HUES64 (cell line): Measurements from ENCODE around the gene ILDR1.
A peak's percentile ranks its signal among the peaks of the same experiment; 100 is the strongest.
"Not testable (repeated sequence)": the region's sequence is repeated elsewhere in the genome, so short reads cannot be mapped to it uniquely, and the experiment has no call there.

Source experiments
- H3K27ac ChIP-seq: 2 replicates; pipeline ENCODE4 v1.7.0; 2013; ENCODE audit warnings: low read depth, low read length, inconsistent platforms
- H3K27me3 ChIP-seq: 2 replicates; pipeline ENCODE4 v1.6.1; 2013; ENCODE audit warnings: mild to moderate bottlenecking, low read length; ENCODE audit not compliant: insufficient read depth
- H3K36me3 ChIP-seq: 2 replicates; pipeline ENCODE4 v1.6.1; 2013; ENCODE audit warnings: mild to moderate bottlenecking, low read length; ENCODE audit not compliant: insufficient read depth
- H3K4me1 ChIP-seq: 2 replicates; pipeline ENCODE4 v1.6.1; 2013; ENCODE audit warnings: mild to moderate bottlenecking, low read length, moderate library complexity; ENCODE audit not compliant: insufficient read depth
- H3K4me3 ChIP-seq: 2 replicates; pipeline ENCODE4 v1.5.1; 2013; ENCODE audit warnings: mild to moderate bottlenecking, low read length, moderate library complexity
- H3K9ac ChIP-seq: 2 replicates; pipeline ENCODE4 v1.6.1; 2013; ENCODE audit warnings: mild to moderate bottlenecking, low read depth, low read length
- H3K9me3 ChIP-seq: 2 replicates; pipeline ENCODE4 v1.6.1; 2013; ENCODE audit warnings: low read depth, low read length; ENCODE audit not compliant: insufficient read depth
- WGBS: fragments of 150-250, 120-280 bp; methylation state at CpG from one replicate; pipeline ENCODE4 v1.1.7; 2013; ENCODE audit warnings: missing lambda C conversion rate; 5-methylcytosine and 5-hydroxymethylcytosine counted together

Gene ILDR1

DNA sequence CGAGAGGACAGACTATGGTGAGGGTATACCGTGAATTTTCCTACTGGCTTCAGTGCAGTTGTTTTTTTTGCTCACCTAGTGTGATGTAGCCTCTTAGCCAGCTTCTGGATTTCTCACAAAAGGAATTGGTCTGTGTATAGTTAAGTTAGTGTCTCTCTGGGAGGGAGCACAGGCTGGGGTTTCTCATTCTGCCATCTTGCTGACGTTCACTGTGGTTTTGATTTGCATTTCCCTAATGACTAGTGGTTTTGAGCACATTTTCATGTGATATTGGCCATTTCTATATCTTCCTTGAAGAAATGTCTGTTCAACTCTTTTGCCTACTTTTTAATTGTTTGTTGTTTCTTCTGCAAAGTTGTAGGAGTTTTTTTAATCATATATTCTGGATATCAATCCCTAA, 30.9 kb upstream of the ILDR1 start:
- Histone ChIP-seq H3K4me1 (peaks cover 8% of the 10 kb centered on the region; the same call in 1 of the 2 replicates), H3K4me3 (no peak overlapping the region), H3K9me3 (0 out of 2 replicates have a peak, but pooled peaks cover 3% of the 10 kb centered on the region), H3K9ac (no peak overlapping the region), H3K27ac (no peak overlapping the region), H3K27me3 (no peaks in the 10 kb centered on the region), H3K36me3 (no peaks in the 10 kb centered on the region)
- 88% methylated on average over 3 of the region's 3 CpGs for WGBS

DNA sequence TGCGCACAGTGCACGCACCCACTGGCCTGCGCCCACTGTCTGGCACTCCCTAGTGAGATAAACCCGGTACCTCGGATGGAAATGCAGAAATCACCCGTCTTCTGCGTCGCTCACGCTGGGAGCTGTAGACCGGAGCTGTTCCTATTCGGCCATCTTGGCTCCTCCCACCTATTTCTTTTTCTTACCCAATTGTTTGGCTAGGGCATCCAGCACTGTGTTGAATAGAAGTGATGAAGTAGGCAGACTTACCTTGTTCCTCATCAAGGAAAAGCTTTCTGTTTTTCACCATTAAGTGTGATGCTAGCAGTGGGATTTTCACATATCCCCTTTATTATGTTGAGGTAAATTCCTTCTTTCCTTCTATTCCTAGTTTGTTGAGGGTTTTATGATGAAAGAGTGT, 25.7 kb upstream of the ILDR1 start:
- H3K4me3 ChIP-seq, H3K27ac ChIP-seq, H3K9me3 ChIP-seq, H3K4me1 ChIP-seq, H3K36me3 ChIP-seq, H3K9ac ChIP-seq, H3K27me3 ChIP-seq: not testable (repeated sequence)
- 92% methylated on average over 11 of the region's 11 CpGs for WGBS

DNA sequence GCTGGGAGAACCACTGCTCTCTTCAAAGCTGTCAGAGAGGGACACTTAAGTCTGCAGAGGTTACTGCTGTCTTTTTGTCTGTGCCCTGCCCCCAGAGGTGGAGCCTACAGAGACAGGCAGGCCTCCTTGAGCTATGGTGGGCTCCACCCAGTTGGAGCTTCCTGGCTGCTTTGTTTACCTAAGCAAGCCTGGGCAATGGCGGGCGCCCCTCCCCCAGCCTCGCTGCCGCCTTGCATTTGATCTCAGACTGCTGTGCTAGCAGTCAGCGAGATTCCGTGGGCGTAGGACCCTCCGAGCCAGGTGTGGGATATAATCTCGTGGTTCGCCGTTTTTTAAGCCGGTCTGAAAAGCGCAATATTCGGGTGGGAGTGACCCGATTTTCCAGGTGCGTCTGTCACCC, 25.2 kb upstream of the ILDR1 start:
- not testable (repeated sequence) for H3K4me1 ChIP-seq, H3K27ac ChIP-seq, H3K9me3 ChIP-seq, H3K9ac ChIP-seq, H3K27me3 ChIP-seq, H3K36me3 ChIP-seq, H3K4me3 ChIP-seq
- WGBS, result 31% methylated on average over 5 of the region's 16 CpGs

DNA sequence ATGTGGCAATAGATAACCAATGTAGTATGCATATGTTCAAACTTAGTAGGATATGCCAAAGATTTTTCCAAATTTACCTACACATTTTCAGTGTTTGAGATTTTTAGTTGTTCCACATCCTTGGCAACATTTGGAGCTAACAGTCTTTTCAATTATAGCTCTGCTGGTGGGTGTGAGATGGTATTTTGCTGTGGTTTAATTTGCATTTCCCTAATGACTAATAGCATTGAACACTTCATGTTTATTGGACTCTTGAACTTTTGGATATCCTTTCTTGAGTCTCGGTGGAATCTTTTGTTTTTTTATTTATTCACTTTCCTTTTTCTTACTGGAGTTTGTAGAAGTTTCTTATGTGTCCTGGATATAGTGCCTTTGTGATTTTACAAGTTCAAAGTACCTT, 11.0 kb upstream of the ILDR1 start:
- H3K9ac ChIP-seq, result no peak overlapping the region
- H3K36me3 ChIP-seq, result no peaks in the 10 kb centered on the region
- no peaks in the 10 kb centered on the region for H3K27me3 ChIP-seq
- peaks cover 14% of the 10 kb centered on the region for H3K9me3 ChIP-seq
- no CpG with 5 or more reads among the region's 1 CpG for WGBS
- no peaks in the 10 kb centered on the region for H3K4me1 ChIP-seq
- H3K4me3 ChIP-seq, result no peak overlapping the region
- no peak overlapping the region for H3K27ac ChIP-seq

DNA sequence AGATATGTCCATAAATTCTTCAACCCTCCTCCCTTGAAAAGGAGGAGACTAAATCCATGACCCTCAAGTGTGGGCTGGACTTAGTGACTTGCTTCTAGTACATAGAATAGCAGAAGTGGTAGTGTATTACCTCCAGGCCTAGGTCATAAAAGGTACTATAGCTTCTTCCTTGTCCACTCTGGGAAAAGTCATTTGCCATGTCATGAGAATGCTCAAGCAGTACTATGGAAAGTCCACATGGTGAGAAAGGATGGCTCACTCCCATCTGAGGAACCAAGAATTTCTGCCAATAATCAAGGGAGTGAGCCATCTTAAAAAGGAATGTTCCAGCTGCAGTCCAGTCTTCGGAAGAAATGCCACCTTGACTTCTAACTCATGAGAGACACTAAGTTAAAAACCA, 10.5 kb upstream of the ILDR1 start:
- Histone ChIP-seq H3K4me1 (no peaks in the 10 kb centered on the region), H3K9me3 (peaks cover 11% of the 10 kb centered on the region), H3K36me3 (no peaks in the 10 kb centered on the region), H3K9ac (no peak overlapping the region), H3K27ac (no peak overlapping the region), H3K4me3 (no peak overlapping the region), H3K27me3 (no peaks in the 10 kb centered on the region)
- WGBS, result 100% methylated on average over 1 of the region's 1 CpG

DNA sequence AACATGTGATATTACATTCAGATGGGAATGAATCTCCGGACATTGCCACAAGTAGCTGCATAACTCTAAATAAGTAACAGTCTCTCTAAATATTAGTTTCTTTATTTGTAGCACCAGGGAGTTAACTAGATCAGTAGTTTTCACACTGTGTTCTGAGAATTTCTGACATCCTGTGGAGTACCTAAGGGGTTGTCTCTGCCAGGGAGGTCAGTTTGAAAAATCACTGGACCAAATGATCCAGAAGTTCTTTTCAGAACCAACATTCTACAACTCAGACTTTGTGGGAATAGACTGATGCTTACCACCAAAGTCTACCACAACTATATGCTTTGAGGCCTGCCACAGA, 9.0 kb upstream of the ILDR1 start:
- WGBS, result 100% methylated on average over 1 of the region's 1 CpG
- H3K9me3 ChIP-seq, result no peaks in the 10 kb centered on the region
- H3K27me3 ChIP-seq, result no peaks in the 10 kb centered on the region
- no peaks in the 10 kb centered on the region for H3K36me3 ChIP-seq
- no peaks in the 10 kb centered on the region for H3K4me1 ChIP-seq
- no peak overlapping the region for H3K27ac ChIP-seq
- no peak overlapping the region for H3K4me3 ChIP-seq
- no peak overlapping the region for H3K9ac ChIP-seq

DNA sequence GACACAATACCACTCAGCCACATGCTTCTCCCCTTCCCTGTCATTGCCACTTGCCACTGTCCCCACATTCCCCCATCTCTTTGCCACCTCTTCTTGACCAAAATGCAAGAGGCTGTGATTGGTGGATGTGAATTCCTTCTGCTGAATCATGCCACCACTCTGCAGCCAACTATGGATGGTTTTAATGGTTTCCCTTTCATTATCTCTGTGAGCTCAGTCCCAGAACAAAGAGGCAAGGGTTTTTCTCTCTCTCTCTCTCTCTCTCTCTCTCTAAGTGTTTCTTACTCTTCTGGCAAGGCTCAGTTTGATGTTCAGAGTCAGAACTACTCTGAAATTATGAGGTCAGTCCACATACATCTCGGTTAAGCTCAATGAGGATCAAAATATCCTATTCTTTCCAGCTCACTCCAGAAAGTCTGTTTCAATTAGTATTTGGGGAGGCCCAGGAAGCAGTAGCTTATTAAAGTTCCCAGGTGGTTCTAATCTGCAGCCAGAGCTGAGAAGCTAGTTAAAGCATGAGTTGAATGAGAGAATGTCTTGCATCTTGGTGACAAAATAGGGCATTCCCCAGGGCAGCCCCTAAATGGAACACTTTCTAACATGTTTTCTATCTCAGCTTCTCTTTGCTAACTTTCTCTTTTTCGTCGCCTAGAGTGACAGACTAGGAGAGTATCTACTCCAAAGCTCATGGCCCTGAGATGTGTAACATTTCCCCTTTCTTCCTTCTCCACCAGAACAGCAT, 8.5 kb upstream of the ILDR1 start:
- no peaks in the 10 kb centered on the region for H3K4me1 ChIP-seq
- H3K9ac ChIP-seq, result no peak overlapping the region
- no peak overlapping the region for H3K27ac ChIP-seq
- H3K4me3 ChIP-seq, result no peak overlapping the region
- H3K9me3 ChIP-seq, result no peaks in the 10 kb centered on the region
- H3K36me3 ChIP-seq, result no peaks in the 10 kb centered on the region
- no peaks in the 10 kb centered on the region for H3K27me3 ChIP-seq
- 90% methylated on average over 3 of the region's 3 CpGs for WGBS

DNA sequence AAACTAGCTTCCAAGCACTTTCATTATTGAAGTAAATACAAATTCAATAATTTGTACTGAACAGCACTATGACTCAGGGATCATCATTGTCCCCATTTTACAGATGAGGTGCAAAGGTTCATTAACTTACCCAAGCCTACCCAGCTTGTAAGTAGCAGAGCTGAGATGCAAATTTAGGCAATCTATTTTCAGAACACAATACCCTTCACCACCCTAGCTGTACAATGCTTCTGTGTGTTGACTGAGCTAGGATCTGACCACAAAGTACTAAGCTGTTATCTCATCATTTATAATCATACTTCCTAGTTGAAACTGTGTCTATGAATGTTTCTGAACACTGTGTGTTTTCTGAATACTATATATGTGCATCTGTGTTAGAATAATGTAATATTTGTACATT, 3.2 kb upstream of the ILDR1 start:
- H3K27ac ChIP-seq, result no peak overlapping the region
- H3K9me3 ChIP-seq, result no peaks in the 10 kb centered on the region
- H3K9ac ChIP-seq, result no peak overlapping the region
- no peaks in the 10 kb centered on the region for H3K36me3 ChIP-seq
- H3K4me1 ChIP-seq, result 0 out of 2 replicates have a peak, but pooled peaks cover 7% of the 10 kb centered on the region
- no peak overlapping the region for H3K4me3 ChIP-seq
- H3K27me3 ChIP-seq, result peaks cover 10% of the 10 kb centered on the region

DNA sequence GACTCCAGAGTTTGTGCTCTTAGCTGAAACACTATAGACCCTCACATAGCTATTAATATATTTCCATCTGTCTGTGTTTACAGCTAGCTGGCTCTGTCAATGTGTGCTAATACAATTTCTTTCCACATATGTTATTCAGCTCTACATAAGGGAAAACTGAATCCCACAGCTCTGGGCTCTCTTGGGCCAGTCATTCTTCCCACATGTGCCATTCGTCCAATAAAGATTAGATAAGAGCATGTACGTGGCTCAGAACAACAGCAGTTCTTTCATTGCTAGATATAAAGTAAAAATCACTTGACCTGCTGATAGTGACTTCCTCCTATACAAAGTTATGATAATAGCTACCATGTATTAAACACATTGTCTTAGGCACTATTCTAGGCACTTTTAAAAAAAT, 2.8 kb upstream of the ILDR1 start:
- Histone ChIP-seq H3K4me3 (no peak overlapping the region), H3K27ac (no peak overlapping the region), H3K27me3 (peaks cover 10% of the 10 kb centered on the region), H3K36me3 (no peaks in the 10 kb centered on the region), H3K9ac (no peak overlapping the region), H3K4me1 (0 out of 2 replicates have a peak, but pooled peaks cover 7% of the 10 kb centered on the region), H3K9me3 (no peaks in the 10 kb centered on the region)
- WGBS, result 89% methylated on average over 2 of the region's 2 CpGs

DNA sequence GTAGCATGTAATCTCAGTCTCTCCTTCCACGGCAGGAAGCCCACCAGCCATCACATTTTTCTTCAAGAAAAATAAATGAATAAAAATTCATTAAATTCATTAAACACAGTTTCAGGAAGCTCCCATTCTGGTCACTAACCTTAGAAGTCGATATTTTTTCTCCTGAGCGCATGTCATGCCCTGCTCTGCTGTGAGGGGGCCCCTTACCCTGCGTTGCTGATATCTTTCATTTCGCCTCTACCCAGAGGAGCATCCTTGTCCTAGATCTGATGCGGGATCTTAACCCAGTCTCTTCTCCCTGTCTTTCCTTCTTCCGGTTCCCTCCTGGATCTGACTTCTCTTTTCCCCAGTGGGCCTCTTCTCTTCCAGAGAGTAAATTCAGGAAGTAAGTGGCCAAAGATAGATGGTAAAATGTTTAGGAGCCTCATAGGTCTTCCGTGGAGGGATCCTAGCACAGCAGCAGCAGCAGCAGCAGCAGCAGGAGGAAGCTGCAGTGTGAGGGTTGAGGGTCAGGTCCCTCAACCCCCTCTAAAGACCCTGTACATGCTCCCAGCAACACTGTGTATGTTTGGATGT, 1.4 kb upstream of the ILDR1 start:
- Histone ChIP-seq H3K9me3 (no peaks in the 10 kb centered on the region), H3K4me1 (0 out of 2 replicates have a peak, but pooled peaks cover 7% of the 10 kb centered on the region), H3K4me3 (no peak overlapping the region), H3K9ac (no peak overlapping the region), H3K27ac (no peak overlapping the region), H3K27me3 (peaks cover 10% of the 10 kb centered on the region), H3K36me3 (no peaks in the 10 kb centered on the region)
- 82% methylated on average over 8 of the region's 8 CpGs for WGBS

DNA sequence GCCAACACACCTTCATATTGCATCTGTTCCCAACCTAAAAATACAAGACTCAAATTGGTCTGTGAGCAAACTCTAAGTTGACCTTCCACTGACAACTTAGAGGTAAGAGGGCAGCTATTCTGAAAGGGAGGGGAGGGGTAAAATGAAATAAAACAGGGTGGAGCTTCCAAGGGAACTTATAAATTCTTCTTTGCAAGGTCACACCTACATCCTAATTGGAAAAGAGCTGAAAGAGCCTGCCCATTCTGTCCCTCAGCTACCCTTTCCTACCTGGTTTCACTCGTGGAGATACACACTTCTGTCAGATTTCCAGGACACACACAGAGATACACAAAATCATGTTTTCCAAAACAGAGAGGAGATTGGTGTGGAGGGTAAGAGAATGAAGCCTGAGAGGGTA, 1.0 kb downstream of the ILDR1 start:
- no peak overlapping the region for H3K9ac ChIP-seq
- no peaks in the 10 kb centered on the region for H3K9me3 ChIP-seq
- no peaks in the 10 kb centered on the region for H3K36me3 ChIP-seq
- 86% methylated on average over 1 of the region's 1 CpG for WGBS
- H3K4me1 ChIP-seq, result 0 out of 2 replicates have a peak, but pooled peaks cover 7% of the 10 kb centered on the region
- H3K27me3 ChIP-seq, result peaks cover 10% of the 10 kb centered on the region
- H3K27ac ChIP-seq, result no peak overlapping the region
- H3K4me3 ChIP-seq, result peak overlapping the region; percentile 88; the same call in 1 of the 2 replicates

DNA sequence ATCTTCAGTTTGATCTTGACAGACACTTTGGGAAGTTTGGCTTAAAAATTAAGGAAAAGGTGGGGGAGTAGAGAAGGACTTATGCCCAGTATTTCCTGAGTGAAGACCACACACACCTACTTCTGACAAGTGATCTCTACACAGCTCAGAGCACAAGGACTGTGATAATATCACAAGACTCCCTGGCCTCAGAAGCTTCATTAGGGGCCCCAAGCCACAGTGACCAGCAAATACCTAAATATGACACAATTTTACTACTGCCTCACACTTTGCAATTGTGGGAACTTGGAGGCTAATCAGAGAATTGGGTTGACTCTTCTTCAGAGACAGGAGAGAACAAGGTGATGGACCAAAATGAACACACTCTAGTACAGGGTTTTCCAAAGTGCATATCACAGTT, 2.6 kb downstream of the ILDR1 start:
- Histone ChIP-seq H3K9ac (no peak overlapping the region), H3K4me1 (0 out of 2 replicates have a peak, but pooled peaks cover 7% of the 10 kb centered on the region), H3K4me3 (no peak overlapping the region), H3K27me3 (peaks cover 10% of the 10 kb centered on the region), H3K27ac (no peak overlapping the region), H3K36me3 (no peaks in the 10 kb centered on the region), H3K9me3 (no peaks in the 10 kb centered on the region)
